Left lung (tissue), 10 donors: Measurements from ENCODE around the gene TMEM51. TPM values are rescaled to one million over a fixed set of nuclear protein-coding genes. Genes with fewer than 3 reads are reported as not detected.

Source experiments
- ATAC-seq: fragments of 200-7000 bp; cut with Tn5 transposase; one replicate; pipeline ENCODE4 v1.9.1; 2020; ENCODE audit warnings: moderate library complexity
- DNase-seq, 4 donors: peaks; one replicate each; pipeline ENCODE4 v3.0.0-alpha.2; 2013 to 2020
- H3K27ac ChIP-seq, 2 donors: fragments of 200-600 bp; sonication (generic) in 1 of 2; one replicate each; pipeline versions ENCODE4 v1.5.0 to v1.8.0; 2020 to 2021
- H3K27me3 ChIP-seq, 2 donors: fragments of 200-600 bp; sonication (generic) in 1 of 2; one replicate each; pipeline versions ENCODE4 v1.5.0 to v1.8.0; 2020 to 2021
- H3K36me3 ChIP-seq, 2 donors: fragments of 200-600 bp; sonication (generic) in 1 of 2; one replicate each; pipeline versions ENCODE4 v1.5.0 to v1.8.0; 2020 to 2021
- H3K4me1 ChIP-seq, 2 donors: fragments of 200-600 bp; one replicate each; pipeline ENCODE4 v1.8.0; 2021
- H3K4me3 ChIP-seq, 2 donors: fragments of 200-600 bp; sonication (generic) in 1 of 2; one replicate each; pipeline versions ENCODE4 v1.5.0 to v1.8.0; 2020 to 2021; ENCODE audit warnings: mild to moderate bottlenecking in 1 of 2
- H3K9me3 ChIP-seq, 2 donors: fragments of 200-600 bp; sonication (generic) in 1 of 2; one replicate each; pipeline versions ENCODE4 v1.5.0 to v1.8.0; 2020 to 2021
- intact Hi-C, 2 donors: fragments of 100-400 bp; cut with DNase I; formaldehyde crosslinking; loops; one replicate each; pipeline versions ENCODE4 v1.11.2 to v1.14.2; 2022
- polyA plus RNA-seq, 6 donors: library from polyadenylated mRNA; unstranded; fragments of 120-200 nt; gene quantifications; one replicate each; pipeline ENCODE4 v1.2.1, GENCODE V29; 2013; ENCODE audit not compliant: insufficient read length in 6 of 6
- total RNA-seq, 2 donors: library from RNA; stranded (reverse); fragmentation: NEBNext Ultra II Directional; extraction: Animal tissue kit (Norgen Biotek cat#: 25700); gene quantifications; one replicate each; pipeline ENCODE4 v1.2.1, GENCODE V29; 2021
- TF ChIP-seq, protein P1 (sequence below), 2 donors: fragments of 200-600 bp; sonication (generic) in 1 of 2; IDR thresholded peaks; one replicate each; pipeline versions ENCODE4 v1.5.0 to v1.8.0; 2021; ENCODE audit warnings: antibody characterized with exemption in 2 of 2
- donor health status: DM: no; HTN: yes; CAD: no.
- donor health status: DM: no; HTN: no; CAD: no.

The TMEM51 gene
- total and polyA plus RNA-seq, 8 donors, result 10.6 to 17.9 (median 15.7) TPM

DNA sequence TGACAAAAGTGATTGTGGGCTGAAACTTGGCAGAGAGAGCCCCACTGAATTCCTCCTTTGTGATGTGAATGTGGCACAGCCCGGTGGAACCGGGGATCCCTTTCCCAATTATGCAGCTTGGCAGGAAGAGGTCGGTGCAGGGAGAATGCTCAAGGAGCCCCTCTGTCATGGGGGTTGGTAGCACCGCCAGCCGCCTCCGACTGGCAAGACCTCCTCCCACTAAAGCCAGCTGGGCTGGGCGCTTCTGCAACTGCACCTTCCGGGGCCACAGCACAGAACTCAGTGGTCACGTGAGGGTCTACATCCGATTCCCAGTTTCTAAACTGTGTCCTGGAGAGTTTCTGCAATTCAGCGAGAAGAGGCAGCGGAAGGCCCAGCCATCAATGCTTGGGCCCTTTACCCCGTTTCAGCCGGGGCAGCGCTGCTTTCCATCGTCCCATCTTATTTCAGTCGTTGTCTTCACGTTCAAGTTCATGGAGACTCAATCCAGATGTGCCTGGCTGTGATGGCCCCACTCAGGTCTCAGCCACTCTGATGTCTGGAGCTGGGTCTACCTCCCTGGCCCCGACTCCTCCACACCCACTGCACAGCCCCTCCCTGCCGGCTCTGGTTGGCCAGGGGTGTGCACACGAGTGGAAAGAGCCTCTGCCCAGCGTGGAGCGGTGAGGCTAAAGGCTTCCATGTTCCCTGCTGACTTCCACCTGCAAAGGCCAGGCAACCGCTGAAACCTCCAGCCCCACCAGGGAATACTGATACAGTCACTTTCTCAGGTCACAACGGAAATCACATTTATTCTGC, 53.7 kb downstream of the TMEM51 start:
- no peaks in the 10 kb centered on the region for H3K9me3 ChIP-seq
- TF ChIP-seq, protein P1, sequence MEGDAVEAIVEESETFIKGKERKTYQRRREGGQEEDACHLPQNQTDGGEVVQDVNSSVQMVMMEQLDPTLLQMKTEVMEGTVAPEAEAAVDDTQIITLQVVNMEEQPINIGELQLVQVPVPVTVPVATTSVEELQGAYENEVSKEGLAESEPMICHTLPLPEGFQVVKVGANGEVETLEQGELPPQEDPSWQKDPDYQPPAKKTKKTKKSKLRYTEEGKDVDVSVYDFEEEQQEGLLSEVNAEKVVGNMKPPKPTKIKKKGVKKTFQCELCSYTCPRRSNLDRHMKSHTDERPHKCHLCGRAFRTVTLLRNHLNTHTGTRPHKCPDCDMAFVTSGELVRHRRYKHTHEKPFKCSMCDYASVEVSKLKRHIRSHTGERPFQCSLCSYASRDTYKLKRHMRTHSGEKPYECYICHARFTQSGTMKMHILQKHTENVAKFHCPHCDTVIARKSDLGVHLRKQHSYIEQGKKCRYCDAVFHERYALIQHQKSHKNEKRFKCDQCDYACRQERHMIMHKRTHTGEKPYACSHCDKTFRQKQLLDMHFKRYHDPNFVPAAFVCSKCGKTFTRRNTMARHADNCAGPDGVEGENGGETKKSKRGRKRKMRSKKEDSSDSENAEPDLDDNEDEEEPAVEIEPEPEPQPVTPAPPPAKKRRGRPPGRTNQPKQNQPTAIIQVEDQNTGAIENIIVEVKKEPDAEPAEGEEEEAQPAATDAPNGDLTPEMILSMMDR (IDR thresholded peaks at IDR 0.05), result no peak
- peaks cover 3 to 7% of the 10 kb centered on the region in 2 donors for H3K4me1 ChIP-seq
- H3K36me3 ChIP-seq, result no peaks in the 10 kb centered on the region
- H3K27me3 ChIP-seq, result no peaks in the 10 kb centered on the region
- DNase-seq (no peak), ATAC-seq (peak; percentile 51)
- no peak overlapping the region for H3K4me3 ChIP-seq
- intact Hi-C loops, result no loop called here
- no peak overlapping the region for H3K27ac ChIP-seq

DNA sequence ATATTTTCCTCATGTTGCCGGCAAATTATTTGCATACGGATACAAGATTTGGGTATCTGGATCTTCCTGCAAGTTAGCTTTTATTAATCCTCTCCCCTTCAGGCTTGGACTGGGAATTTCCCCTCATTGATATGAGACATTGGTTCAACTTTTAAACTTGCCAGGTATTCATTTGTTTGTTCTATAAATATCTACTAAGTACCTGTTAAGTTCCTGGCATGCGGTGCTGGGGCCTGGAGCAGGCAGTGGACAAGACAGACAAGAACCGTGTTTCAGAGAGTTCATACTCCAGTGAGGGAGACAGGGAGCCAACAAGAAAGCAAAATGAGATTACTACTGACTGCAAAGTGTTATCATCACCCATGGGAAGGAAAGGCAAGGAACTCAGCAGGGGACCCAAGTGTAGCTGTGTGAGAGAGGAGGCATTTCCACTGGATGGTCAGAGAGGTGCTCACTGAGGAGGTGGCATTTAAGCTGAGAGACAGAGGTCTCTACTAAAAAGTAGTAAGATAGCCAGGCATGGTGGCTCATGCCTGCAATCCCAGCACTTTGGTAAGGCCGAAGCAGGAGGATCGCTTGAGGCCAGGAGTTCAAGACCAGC, 54.4 kb downstream of the TMEM51 start:
- ATAC-seq (peak; percentile 84), DNase-seq (no peak)
- intact Hi-C loops, result no loop called here
- H3K4me1 ChIP-seq, result peaks cover 7 to 9% of the 10 kb centered on the region in 2 donors
- TF ChIP-seq, protein P1 (IDR thresholded peaks at IDR 0.05), result no peak
- no peaks in the 10 kb centered on the region for H3K9me3 ChIP-seq
- H3K27ac ChIP-seq, result no peak overlapping the region
- no peaks in the 10 kb centered on the region for H3K36me3 ChIP-seq
- H3K27me3 ChIP-seq, result no peaks in the 10 kb centered on the region
- H3K4me3 ChIP-seq, result no peak overlapping the region

DNA sequence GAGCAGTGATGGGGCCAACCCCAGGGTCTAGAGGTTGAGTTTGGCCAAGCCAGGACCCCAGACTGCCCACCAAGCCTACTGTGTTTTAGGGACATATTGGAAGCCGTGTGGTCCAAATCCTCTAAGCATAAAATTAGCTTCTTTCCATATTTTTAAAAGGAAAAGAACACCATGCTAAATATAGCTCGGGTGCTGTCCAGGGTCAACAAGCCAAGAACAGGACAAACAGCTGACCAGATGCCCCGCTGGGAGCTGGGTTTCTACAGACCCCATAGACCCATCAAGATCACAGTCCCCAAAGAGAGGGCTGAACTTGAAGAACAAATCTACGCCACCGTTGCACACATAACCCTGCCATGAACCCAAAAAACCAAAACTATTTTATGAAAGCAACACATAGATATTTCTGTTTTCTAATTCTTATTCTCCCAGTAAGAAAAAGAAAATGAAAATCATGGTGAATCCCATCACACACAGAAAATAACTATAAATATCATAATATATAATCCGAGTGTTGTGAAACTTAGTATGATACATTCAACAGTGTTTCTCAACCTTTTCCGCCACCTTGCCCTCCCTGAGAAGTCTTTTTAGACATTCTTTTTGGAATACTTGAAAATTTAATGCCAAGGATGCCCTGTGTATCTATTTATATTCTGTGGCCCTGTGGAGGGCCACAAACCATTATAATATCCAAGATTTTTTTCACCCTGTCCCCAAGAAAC, 57.3 kb downstream of the TMEM51 start:
- no peaks in the 10 kb centered on the region for H3K27me3 ChIP-seq
- peaks cover 0 to 14% of the 10 kb centered on the region in 2 donors for H3K36me3 ChIP-seq
- H3K4me3 ChIP-seq, result no peak overlapping the region
- intact Hi-C loops, result no loop called here
- no peaks in the 10 kb centered on the region for H3K9me3 ChIP-seq
- DNase-seq (no peak), ATAC-seq (no peak)
- H3K4me1 ChIP-seq, result peaks cover 12 to 24% of the 10 kb centered on the region in 2 donors
- TF ChIP-seq, protein P1 (IDR thresholded peaks at IDR 0.05), result no peak
- no peak overlapping the region for H3K27ac ChIP-seq

DNA sequence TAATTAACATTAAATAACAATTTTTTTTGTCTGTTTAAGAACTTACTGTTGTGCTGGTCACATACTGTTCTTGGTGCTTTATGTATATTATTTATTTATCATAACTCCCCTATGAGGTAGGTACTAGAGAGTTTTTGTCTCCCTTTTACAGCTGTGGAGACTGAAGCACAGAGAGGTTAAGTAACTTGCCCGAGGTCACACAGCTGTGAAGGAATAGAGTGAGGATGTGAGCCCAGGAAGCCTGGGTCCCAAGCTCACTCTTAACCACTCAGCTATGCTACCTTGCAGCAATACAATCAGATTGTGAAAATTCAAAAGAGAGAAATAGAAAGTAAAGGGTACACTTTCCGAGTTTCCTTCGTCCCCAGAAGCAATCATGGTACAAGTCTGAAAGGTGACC, 57.9 kb downstream of the TMEM51 start:
- no peaks in the 10 kb centered on the region for H3K27me3 ChIP-seq
- peaks cover 12 to 23% of the 10 kb centered on the region in 2 donors for H3K4me1 ChIP-seq
- ATAC-seq (no peak), DNase-seq (no peak)
- no peaks in the 10 kb centered on the region for H3K9me3 ChIP-seq
- H3K36me3 ChIP-seq, result peaks cover 0 to 14% of the 10 kb centered on the region in 2 donors
- intact Hi-C loops, result no loop called here
- TF ChIP-seq, protein P1 (IDR thresholded peaks at IDR 0.05), result no peak
- no peak overlapping the region for H3K27ac ChIP-seq
- no peak overlapping the region for H3K4me3 ChIP-seq
